ENCODE data around the gene STAG1. TPM values are rescaled to one million over a fixed set of nuclear protein-coding genes. Genes with fewer than 3 reads are reported as not detected.
"Not testable (repeated sequence)": the region's sequence is repeated elsewhere in the genome, so short reads cannot be mapped to it uniquely, and the experiment has no call there.

STAG1 gene
- total and polyA plus RNA-seq, 9 of the 15 experiments (the other 6 are each of a cell fraction or from before 2014, with no cell fraction given): 2.7 to 17.7 (median 8.8) TPM

GRCh38 chr3:136666301-136666700, 85.9 kb downstream of the STAG1 start:
- FAIRE-seq; POLR2A ChIA-PET; H3K4me2 ChIP-seq (ENCODE audit: insufficient read depth, low read length); H3K27me3 ChIP-seq (ENCODE audit: control insufficient read depth in 2 of 2, insufficient read depth in 2 of 2, low read length in 2 of 2); intact Hi-C loops (cut with micrococcal nuclease); BruUV-seq (replicated peaks); in situ Hi-C loops (cut with MboI); H3K36me3 ChIP-seq (ENCODE audit: control insufficient read depth, insufficient read depth, low read length); DNase-seq (ENCODE audit: extremely low read depth in 1 of 4, low spot score in 3 of 4); H4K20me1 ChIP-seq (replicated peaks; ENCODE audit: control insufficient read depth, insufficient read depth, low read length); H3K9me3 ChIP-seq (replicated peaks; ENCODE audit: control insufficient read depth, insufficient read depth, low read depth, low read length); ATAC-seq; CTCF ChIA-PET (ENCODE audit: low intra/inter-chr PET ratio); H3K9ac ChIP-seq (ENCODE audit: insufficient read depth in 1 of 2, low read depth in 2 of 2, low read length in 2 of 2); H3K27ac ChIP-seq (ENCODE audit: extremely low read depth, low read depth, low read length); H3K4me3 ChIP-seq; H3K4me1 ChIP-seq (replicated peaks in 1 of 2; ENCODE audit: control insufficient read depth in 2 of 2, insufficient read depth in 2 of 2, low read length in 2 of 2); H2AFZ ChIP-seq (ENCODE audit: low read depth, low read length); H3K9me1 ChIP-seq (ENCODE audit: control insufficient read depth, insufficient read depth, low read length): not testable (repeated sequence)
- WGBS (ENCODE audit: insufficient coverage, low coverage, missing lambda C conversion rate): 80% methylated on average over 6 of the region's 6 CpGs
- H3K79me2 ChIP-seq (ENCODE audit: control insufficient read depth, insufficient read depth, low read length): peaks cover 37% of the 10 kb centered on the region

GRCh38 chr3:136664771-136665170, 87.4 kb downstream of the STAG1 start:
- peaks cover 40% of the 10 kb centered on the region for H3K79me2 ChIP-seq (ENCODE audit: control insufficient read depth, insufficient read depth, low read length)
- peaks cover 0 to 7% of the 10 kb centered on the region in 2 experiments; a peak in 2 of 5 replicates for H3K4me1 ChIP-seq (replicated peaks in 1 of 2; ENCODE audit: control insufficient read depth in 2 of 2, insufficient read depth in 2 of 2, low read length in 2 of 2)
- no peaks in the 10 kb centered on the region for H3K9me1 ChIP-seq (ENCODE audit: control insufficient read depth, insufficient read depth, low read length)
- intact Hi-C loops (cut with micrococcal nuclease) (no loop called here), in situ Hi-C loops (cut with MboI) (no loop called here)
- no peak overlapping the region for H3K4me2 ChIP-seq (ENCODE audit: insufficient read depth, low read length)
- FAIRE-seq (no peak), DNase-seq (ENCODE audit: extremely low read depth in 1 of 4, low spot score in 3 of 4) (no peak), ATAC-seq (no peak)
- H2AFZ ChIP-seq (ENCODE audit: low read depth, low read length): no peak overlapping the region
- CTCF ChIA-PET (ENCODE audit: low intra/inter-chr PET ratio): no interaction called here
- H3K9me3 ChIP-seq (replicated peaks; ENCODE audit: control insufficient read depth, insufficient read depth, low read depth, low read length): no peaks in the 10 kb centered on the region
- H3K27me3 ChIP-seq (ENCODE audit: control insufficient read depth in 2 of 2, insufficient read depth in 2 of 2, low read length in 2 of 2): no peaks in the 10 kb centered on the region
- TF ChIP-seq TGIF2 (CRISPR knock-in tag; IDR thresholded peaks at IDR 0.05): no peak
- no peak for TF ChIP-seq ZNF639 (CRISPR knock-in tag; conservative IDR thresholded peaks at IDR 0.05 in 1 of 2, IDR thresholded peaks at IDR 0.05 in 1 of 2)
- no peak for TF ChIP-seq XRCC4 (IDR thresholded peaks at IDR 0.05; ENCODE audit: extremely low read depth, insufficient read depth, insufficient read length)
- TF ChIP-seq ZNF274 (IDR thresholded peaks at IDR 0.05; ENCODE audit: borderline replicate concordance, low read depth, low read length): no peak
- TF ChIP-seq ZNF121 (CRISPR knock-in tag; conservative IDR thresholded peaks at IDR 0.05): no peak
- TF ChIP-seq ZNF511 (CRISPR knock-in tag; IDR thresholded peaks at IDR 0.05): no peak
- no peak for TF ChIP-seq ETS1 (conservative IDR thresholded peaks at IDR 0.05; ENCODE audit: control insufficient read depth, low read depth, low read length)
- no peaks in the 10 kb centered on the region; the same call in 2 of the 3 replicates for H3K36me3 ChIP-seq (ENCODE audit: control insufficient read depth, insufficient read depth, low read length)
- POLR2A ChIA-PET: interaction anchor here (1.3 kb wide), 1 partner anchor 29 kb away, joined by 6 read pairs; no protein-coding TSS in a partner anchor
- BruUV-seq (replicated peaks): no TSS peak
- no peak overlapping the region for H3K27ac ChIP-seq (ENCODE audit: extremely low read depth, low read depth, low read length)
- H3K9ac ChIP-seq (ENCODE audit: insufficient read depth in 1 of 2, low read depth in 2 of 2, low read length in 2 of 2): no peak overlapping the region
- no peak overlapping the region for H3K4me3 ChIP-seq
- WGBS (ENCODE audit: insufficient coverage, low coverage, missing lambda C conversion rate): no CpG with 5 or more reads among the region's 1 CpG
- no peaks in the 10 kb centered on the region for H4K20me1 ChIP-seq (replicated peaks; ENCODE audit: control insufficient read depth, insufficient read depth, low read length)

All from K562 (cell line).